GM21786 (cell line): ENCODE data around the gene MARCHF9.

Experiments used
- ATAC-seq: cut with Tn5 transposase; IDR thresholded peaks from one replicate; pipeline ENCODE4 v1.9.1; 2021; ENCODE audit not compliant: unreplicated experiment

Gene MARCHF9

DNA sequence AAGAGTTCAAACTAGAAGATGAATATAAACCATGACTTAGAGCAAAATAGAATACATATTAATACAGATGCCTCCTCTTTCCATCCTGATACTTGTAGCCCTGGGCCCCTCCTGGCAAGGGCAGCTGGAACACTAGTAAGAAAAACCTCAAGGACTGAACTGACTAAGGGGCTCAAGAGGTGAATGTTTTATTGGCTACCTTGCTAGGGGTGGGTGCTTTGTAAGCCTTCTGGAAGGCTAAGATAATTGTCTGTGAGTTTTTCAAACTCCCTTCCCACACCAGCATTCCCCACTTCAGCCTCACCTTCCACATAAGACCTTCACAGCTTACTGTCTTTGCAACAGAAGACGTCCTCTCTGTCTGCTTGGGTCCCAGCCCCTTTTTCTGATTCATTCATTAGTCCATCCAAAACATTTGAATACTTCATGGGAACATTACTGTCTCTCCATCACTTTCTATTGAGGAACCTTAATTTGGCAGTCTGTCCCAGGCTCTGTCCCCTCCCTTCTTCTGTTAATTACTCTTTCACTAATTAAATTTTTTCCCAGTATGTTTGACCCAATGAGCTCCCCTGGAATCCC is 1.1 kb upstream of the MARCHF9 start:
- ATAC-seq, result no peak

DNA sequence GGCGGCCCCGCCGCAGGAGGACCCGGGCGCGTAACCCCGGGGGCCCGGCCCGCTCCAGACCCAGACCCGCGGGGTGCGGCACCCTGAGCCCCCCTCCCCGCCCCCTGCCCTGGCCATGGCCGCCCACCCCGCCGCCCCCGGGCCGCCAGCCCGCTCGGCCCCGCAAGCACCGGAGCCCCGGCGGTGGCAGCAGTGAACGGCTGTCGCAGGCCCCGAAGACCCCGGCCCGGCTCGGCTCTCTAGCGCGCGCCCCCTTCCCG is 221 bp downstream of the MARCHF9 start:
- ATAC-seq, result no peak

DNA sequence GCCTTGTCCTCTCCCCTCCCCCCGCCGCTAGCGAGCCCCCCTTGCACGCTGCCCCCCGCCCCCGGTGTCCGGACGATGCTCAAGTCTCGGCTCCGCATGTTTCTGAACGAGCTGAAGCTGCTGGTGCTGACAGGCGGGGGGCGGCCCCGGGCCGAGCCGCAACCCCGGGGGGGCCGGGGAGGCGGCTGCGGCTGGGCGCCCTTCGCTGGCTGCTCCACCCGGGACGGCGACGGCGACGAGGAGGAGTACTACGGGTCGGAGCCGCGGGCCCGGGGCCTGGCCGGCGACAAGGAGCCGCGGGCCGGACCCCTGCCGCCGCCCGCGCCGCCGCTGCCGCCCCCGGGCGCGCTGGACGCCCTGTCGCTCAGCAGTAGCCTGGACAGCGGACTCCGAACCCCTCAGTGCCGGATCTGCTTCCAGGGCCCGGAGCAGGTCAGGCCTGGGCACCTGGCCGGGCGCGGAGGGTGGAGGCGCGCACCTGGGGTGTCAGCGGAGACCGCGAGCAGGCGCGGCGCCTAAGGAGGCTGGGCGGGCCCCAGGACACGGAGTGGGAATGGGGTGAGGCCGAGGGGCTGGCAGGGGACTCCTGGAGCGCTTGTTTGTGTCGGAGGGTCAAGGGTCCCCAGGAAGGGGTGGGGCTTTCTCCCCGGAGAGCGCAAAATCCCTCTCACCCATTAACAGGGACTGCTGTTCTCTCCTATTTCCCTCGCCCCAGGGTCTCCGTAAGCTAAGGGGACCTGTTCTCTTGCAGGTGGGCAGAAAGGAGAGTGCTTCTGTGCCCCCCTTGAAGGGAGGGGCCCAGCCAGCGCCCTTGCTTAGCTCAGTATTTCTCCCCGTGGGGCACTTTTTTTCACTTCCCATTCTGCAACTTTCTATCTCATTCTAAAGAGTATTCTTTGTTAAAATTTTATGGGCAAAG is 810 bp downstream of the MARCHF9 start:
- ATAC-seq, result no peak

DNA sequence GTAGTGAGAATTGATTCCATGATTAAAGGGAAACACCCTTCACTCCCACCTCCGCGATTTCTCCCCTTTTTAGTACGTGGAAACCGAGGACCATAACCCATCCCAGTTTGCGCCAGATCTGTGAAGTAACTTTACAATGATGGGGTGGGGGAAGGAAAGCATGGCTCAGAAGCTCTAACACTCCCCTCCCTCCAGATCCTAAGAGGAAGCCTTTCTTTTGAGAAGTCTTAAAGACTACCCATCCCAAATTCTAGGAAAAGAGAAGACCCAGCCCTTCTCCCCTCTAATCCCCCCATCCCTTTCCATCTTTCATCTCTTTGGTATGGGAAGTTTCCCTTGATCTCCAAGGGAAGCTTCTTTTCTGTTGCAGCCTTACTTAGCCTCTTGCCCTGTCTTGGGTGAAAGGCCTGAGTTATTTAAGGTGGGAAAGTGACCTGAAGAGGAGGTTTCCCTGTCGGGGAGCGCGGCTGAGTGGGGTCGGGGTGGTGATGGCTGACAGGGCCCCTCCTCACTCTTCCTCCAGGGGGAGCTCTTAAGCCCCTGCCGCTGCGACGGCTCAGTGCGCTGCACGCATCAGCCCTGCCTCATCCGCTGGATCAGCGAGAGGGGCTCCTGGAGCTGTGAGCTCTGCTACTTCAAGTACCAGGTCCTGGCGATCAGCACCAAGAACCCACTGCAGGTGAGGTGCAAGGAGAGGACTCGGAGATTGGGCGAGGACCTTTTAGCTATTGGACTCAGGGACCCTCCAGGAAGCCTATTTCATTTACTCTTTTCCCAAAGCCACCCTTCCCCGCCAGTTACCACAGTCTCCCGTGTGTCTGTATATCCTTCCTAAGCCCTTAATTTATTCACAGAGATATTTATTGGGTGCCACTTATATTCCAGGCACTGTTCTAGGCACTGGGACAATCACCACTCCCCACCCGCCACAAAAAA is 1.8 kb downstream of the MARCHF9 start:
- no peak for ATAC-seq

DNA sequence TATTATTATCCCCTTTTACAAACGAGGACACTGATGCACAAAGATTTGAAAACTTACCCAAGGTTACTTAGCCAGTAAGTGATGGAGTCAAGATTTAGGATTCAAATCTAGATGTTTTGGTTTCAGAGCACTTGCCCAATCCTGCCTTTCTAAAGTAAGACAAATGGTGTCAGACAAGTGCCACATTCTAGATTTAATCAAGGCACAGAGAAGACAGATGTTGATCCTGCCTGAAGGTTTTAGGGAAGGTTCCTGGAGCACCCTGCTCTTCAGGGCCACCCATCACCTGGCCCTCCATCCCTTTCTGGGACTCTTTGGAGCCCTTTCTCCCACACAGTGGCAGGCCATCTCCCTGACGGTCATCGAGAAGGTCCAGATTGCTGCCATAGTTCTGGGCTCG is 2.9 kb downstream of the MARCHF9 start:
- ATAC-seq, result no peak

DNA sequence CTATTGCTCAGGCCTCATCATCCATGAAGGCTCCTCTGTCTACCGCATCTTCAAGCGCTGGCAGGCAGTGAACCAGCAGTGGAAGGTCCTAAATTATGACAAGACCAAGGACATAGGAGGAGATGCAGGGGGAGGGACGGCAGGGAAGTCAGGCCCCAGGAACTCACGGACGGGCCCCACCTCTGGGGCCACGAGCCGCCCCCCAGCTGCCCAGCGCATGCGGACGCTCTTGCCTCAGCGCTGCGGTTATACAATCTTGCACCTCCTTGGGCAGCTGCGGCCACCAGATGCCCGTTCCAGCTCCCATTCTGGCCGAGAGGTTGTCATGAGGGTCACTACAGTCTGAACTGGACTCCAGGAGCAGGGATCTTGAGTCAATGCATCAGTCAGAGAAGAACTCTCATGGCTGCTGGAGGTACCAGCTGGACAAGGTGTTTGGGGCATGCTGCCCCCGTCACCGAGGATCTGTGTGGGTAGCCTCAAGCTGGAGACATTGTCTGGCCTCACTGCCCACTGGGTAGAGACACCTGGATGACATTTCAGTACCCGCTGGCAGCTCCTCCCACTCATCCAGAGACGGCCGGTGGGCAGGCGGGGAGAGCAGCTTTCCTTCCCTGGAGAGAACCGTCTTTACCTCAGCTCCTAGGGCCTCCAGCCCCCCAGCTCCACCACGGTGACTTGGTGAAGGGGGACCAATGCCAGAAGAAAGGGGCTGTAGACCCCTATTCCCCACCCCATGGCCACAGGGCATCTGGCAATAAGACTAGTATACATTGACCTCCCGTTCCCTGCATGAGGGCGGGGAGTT is 3.9 kb downstream of the MARCHF9 start:
- no peak for ATAC-seq

DNA sequence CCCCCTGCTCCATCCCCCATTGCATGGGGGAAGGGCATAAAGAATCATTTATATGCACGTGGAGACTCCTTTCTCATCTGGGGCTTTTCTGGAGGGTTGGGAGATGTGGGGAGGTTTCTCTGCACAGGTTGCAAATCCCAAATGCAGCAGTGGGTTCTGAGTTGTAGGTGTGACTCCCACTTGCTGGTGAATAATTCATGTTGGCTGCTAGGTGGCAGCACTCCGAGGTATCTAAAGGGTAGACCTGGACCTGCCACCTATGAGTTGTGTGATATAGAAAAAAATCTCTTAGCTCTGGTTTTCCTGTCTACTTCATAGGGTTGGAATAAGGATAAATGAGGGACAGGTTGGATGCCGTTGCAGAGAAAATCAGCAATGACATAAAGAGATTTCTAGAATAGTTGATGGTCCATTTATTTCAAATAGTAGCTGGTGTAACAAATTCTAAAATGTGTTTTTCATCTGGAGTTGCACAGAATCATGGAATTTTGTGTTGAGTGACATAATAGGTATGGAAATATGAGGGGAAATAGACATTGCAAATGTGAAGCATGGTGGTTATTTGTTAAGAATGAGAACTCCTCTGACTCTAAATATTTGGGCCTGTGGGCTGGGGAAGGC is 4.6 kb downstream of the MARCHF9 start:
- ATAC-seq, result no peak

DNA sequence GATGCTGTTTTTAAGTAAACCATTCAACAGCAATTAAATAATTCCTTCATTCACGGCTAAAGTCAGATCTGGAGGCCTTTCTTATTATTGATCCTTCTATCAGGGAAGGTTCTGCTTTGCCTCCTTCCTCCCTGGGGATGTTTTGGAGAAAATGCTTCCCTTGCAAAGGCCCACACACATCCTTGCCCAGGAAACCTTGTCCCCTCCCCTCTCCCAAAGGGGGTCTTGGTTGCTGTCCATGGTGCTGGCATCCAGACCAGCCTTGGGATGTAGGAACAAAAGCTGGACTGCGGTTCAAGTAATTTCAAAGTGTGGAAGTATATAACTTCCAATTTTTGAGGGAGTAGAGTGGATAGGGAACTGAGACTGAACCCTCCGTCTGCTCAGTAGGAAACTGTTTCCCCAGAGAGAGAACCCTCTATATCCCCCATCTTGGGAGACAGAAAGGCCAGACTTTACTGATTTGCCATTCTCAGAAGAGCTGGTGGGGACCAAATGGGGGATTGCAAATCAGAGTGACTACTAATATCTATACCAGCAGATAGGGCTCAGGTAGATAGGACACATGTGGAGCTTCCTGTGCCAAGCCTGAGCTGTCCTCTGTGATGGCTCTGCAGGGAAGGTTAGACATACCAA is 5.6 kb downstream of the MARCHF9 start:
- no peak for ATAC-seq

DNA sequence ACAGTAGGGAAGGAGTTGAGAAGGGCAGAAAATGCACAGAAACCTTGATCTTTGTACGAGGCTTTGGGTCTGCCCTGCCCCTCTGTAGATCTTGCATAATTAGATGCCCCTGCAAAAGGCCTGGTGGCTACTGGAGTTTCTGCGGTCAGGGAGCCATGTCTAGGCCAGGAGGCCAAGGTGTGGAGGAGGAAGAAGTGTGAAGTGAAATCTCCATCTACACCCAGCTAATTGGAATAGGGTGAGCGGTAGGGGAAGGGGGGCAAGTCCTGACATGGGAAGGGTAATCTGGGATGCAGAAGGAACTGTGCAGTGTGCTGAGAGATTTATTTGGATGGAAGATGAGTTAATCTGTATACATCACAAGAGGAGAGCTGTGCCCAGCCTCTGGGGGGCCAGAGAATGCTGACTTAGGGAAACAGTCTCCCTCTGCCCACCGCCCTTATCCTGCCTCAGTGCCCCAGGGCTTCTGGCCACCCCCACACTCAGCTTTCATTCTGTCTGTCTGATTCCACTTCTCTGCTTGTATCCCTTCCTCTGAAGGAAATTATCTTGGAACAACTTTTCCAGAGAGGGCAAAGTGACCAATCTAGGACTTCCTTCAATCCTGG is 6.6 kb downstream of the MARCHF9 start:
- no peak for ATAC-seq

DNA sequence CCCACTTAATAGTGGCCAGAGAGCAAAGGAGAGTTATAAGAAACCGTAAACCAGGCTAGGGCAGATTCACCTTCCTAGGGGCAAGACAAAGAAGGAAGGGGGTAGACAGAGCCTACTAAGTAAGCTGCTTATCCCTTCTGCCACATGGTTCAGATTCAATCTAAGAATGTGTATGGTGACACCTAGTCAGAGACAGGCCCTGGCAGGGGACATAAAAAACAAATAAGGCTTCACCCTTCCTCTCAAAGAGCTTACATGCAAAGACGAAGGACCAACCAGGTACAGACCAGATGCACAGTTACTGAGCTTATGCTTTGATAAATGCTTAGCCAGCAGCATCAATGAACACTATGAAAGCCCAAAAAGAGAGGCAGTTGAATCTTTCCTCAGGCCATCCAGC is 7.6 kb downstream of the MARCHF9 start:
- ATAC-seq, result no peak

DNA sequence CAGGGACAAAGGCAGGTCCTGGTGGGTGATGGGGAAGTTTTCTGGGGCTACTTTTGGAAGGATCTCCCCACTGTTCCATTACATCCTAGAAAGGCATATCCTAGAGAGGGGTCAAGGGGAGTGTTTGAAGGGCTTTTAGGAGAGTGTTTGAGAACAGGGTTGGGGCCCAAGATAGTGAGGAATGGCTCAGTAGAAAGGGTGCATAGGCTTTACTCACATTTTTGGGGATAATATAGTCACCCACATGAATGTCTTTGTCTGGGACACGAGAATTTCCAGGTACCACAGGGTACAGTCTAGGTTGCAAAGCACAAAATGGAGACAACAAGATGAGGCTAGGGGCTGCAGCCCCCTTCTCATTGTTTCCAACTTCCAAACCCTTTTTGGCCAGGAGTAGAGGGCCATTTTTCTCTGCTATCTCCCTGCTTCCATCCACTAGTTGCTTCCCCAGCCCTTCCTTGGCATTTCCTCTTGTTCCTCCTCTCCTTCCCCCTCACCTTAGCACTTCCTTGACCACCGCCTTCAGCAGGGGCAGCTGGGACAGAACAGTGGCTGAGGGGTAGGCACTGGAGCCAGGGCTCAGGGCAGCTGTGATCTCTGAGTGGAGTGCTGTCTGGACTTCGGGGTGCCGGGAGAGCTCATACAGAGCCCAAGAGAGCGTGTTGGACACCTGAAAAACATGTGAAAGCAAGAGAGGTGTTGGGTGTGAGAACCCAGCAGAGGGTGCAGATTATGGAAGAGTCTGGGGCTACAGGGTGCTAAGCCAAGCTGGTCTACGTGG is 9.2 kb downstream of the MARCHF9 start:
- ATAC-seq, result no peak

DNA sequence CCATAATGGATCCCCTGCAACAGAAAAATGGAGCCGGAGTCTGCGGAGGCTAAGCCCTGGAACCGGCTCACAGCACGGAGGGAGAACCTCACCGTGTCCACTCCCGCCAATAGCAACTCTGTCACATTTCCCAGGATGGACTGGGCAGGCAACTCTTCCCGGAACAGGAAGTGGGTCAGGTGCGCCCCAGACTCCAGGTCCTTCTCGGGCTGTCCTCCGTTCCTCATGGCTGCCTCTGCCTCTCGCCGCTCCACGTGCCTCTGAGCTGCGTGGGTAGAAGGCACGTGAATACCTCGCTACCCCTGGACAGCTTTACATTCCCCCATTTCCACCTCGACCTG is 9.7 kb downstream of the MARCHF9 start:
- peak; percentile 8 for ATAC-seq

DNA sequence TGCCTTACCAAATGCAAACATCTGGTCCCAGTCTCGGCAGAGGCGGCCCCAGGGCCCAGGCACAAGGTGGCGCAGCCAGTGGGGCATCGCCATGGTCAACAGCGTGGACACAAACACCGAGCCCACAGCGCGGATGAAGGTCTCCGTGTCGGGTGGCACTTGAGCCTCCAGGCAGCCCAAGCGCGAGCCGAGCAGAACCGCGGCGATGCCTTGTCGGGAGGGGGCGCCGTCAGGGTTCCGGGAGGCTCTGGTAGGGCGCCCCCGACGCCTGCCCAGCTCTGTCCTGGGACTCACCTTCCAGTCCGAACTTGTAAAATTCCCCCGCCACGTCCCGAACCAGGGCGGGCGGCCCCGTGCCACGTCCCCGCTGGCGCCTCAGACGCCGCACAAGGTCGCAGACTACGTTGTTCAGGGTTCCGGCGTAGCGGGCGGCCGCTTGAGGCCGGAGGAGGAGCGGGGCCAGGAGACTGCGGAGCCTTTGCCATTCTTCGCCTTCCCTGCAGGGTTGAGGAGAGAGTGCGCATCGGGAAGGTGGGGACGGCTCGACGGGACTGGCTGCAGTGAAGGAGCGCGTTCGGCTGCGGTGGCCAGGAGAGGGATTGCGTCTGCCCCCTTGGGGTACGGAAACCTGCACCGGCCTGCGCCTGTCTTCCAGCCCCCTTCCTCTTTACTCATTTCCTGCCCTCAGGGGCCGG is 10.2 kb downstream of the MARCHF9 start:
- ATAC-seq, result peak; percentile 50

DNA sequence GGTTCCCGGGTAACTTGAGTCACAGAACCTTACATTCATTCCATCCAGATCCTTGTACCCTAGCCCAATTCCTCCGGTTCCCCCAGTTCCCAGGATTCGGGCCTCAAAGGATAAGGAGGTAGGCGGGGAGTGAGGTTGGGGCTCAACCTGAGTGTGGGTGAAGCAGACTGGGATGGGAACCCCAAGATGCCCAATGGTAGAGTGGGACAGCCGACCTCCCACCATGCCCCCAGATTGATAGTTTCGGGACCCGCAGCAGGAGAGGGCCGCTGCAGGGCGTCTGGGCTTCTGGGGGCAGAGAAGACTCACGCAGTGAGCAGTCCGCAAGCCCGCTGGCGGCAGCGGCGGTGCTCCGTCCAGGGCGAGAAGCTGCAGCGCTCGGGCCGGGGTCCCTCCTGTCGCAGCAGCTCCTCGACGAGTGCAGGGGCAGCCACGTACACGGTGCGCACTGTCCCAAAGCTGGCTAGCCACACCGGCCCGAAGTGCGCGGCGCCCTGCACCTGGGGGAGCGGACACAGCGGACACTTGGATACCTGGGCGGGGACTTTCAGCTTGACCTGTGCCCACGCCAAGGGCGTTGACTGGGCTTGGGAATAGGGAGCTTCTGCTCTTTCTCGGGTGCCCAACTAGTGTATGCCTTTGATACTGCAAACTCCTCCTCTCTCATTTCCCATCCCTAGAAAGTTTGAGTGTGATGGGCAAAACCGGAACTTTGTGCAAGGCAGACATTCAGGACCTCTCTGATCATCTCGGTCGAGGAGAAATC is 11.0 kb downstream of the MARCHF9 start:
- ATAC-seq, result no peak

DNA sequence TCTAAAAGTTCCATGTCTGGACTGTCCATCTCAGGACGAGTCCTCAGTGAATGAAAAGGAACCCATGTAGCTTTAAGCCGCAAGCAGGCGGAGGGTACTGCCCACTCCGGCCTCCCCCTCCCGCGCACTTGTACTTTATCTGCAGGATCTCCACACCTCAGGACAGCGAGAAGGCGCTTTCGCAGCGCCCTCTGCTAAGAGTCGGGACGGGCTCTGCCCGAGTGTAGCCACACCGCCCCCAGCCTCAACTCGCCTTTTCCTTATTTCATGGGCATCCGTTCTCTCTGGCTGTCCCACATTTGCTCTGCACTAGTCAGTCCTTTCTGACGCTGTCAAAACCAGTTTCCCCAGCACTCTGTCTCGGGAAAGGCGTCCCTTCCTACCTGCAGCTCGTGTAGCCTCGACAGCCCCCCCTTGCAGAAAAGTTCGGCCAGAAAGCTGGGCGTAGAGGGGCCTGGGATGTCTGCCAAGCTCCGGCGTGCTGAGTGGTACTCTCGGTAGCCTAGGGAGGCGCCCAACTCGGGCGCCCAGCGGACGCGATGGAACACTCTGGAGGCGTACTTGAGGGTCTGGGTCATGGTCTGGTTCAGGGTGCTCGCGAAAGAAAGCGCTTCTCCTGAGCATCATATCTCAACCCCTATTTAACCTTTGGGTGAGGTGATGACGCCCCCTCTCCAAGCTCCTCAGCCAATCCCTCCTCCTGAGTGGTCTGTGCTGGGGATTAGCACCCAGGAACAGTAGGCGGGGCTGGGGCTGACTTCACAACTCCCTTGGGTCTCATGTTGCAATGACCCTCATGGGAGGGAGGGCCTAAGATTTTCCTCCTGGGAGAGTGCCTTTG is 11.8 kb downstream of the MARCHF9 start, which contains the start of gene CYP27B1:
TSS of gene CYP27B1 (minus strand) at position 615 of the 841 bp plus-strand sequence. CDS start at position 578, 37 bp downstream.
- no peak for ATAC-seq

DNA sequence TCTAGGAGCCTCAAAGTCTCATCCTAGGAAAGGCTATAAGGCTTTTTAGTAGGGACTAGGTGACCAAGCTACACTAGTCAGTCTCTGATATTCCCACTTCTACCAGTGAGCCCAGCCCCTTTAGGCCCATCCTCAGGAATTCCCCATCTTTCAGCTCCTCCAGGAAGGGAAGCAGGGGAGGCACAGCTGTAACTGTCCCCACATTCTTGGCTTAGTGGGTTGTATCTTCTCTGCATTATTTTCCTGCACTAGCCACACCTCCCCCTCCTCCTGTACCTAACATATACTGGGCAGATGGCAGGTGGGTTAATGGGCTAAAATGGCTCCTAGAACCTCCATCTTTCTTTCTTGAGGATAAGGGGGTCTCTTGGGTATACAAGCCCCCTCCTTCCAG is 12.4 kb downstream of the MARCHF9 start:
- no peak for ATAC-seq

DNA sequence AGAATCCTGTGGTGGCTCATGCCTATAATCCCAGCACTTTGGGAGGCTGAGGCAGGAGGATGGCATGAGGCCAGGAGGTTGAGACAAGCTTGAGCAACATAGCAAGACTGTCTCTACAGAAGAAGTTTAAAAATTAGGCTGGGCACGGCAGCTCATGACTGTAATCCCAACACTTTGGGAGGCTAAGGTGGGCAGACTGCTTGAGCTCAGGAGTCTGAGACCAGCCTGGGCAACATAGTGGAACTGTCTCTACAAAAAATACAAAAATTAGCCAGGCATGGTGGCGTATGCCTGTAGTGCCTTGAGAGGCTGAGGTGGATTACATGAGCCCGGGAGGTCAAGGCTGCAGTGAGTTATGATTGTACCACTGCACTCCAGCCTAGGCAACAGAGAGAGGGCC is 13.0 kb downstream of the MARCHF9 start:
- no peak for ATAC-seq
